Measurements from ENCODE around the gene NTNG1. TPM values are rescaled to one million over a fixed set of nuclear protein-coding genes. Genes with fewer than 3 reads are reported as not detected.

Gene NTNG1
- total RNA-seq, 1 donor from 2014 or later: not detected

DNA sequence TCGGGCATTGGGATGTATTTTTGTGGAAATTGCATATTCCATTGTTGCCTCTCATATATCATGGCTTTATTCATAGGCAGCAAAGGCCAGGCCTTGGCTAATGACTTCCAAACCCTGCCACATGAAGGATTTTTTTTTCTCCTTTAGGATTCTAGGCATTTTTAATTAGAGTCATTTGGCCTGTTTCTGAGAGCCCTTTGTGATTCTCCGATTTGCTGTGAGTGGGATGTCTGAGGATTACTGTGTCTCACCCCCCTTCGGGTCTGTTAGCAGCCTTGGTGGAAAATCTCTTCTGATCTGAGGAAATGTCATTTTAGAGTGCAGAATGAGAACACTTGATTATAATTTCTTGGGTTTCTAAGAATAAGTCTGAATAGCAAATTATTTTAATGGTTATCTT, 253.5 kb downstream of the NTNG1 start:
- intact Hi-C loops (cut with micrococcal nuclease): no loop called here

DNA sequence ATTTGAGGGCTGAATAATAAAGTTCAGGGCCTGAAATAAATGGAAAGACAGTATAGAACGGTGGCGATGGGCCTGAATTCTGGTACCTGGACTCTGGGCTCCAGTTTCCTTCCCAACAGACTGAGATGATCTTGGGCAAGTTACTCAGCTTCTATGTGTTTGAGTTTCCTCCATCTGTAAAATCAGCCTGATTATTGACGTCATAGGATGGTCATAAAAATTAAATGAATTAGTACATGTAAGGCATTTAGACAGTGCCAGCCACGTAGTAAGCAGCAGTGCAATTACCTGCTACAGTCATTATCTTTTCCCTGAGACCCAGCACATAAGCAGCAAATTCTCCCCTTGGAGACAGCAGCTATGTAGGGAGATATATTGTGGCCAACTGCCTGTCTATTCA, 260.9 kb downstream of the NTNG1 start:
- intact Hi-C loops (cut with micrococcal nuclease): no loop called here

DNA sequence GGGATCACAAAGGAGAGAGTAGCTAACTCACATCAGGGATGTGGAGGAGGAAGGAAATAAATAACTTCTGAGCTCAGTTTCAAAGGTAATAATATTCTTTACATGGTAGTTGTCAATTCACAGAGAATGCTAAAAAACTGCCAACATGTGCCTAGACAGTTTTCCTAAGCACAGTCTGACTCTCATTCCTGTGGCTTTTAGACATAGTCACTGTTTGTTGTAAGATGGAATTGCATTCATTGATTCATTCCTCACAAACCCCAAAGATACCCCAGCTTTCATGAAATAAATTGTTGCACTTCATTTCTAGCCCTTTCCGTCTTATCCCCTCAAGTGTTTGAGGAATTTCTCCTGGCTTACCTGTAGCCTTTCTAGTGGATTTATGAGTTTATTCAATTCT, 263.9 kb downstream of the NTNG1 start:
- intact Hi-C loops (cut with micrococcal nuclease): no loop called here

DNA sequence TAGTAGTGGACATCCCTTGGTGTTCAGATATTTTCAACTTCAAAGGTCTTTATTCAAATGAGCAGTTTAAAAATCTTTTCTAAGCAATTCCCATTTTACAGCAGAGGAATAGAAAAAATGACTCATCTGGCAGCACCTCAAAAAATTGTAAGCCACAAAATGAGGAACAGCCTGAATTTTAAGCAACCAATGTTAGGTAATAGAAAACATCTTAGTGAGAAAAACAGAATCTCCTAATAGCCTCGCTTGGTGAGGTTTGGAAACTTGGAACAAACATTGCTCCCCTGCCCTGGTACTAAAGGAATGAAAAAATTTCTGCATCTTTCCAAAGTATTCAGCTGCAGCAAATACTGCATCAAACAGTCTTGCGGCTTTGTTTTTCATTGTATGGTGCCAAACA, 264.4 kb downstream of the NTNG1 start:
- intact Hi-C loops (cut with micrococcal nuclease): no loop called here

DNA sequence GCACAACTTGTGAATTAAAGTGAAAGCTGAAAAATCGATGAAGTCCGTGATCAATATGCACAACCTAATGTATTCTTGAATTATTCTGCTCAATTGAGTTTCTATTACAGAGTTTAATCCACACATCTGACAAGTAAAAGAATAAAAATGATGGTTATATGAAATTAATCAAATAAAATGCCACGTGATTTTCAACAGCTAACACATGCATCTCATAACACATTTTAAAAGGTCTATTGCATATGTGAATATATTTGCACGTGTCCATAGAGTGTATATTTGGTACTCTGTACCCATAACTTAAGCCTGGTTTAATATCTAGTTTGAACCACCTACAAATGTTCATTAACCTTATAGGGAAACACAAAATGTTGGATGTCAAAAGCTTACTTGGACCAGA, 266.2 kb downstream of the NTNG1 start:
- intact Hi-C loops (cut with micrococcal nuclease): no loop called here

DNA sequence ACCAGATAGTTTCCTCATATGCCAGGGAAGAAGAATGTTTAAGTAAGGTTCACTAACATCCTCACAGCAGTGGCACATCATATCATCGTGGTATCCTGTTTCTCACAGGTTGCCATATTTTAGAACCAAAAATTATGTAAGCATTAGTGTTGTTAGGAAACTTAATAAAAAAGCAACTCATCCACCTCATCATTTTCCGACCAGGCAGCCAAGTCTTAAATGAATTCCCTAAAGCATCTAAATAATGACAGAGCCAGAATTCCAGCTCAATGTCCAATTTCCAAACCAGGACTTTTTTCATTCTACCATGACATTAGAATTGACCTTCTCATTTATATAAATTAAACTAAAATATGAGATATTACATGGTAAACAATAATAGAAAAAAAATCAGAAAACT, 272.7 kb downstream of the NTNG1 start:
- intact Hi-C loops (cut with micrococcal nuclease): no loop called here

DNA sequence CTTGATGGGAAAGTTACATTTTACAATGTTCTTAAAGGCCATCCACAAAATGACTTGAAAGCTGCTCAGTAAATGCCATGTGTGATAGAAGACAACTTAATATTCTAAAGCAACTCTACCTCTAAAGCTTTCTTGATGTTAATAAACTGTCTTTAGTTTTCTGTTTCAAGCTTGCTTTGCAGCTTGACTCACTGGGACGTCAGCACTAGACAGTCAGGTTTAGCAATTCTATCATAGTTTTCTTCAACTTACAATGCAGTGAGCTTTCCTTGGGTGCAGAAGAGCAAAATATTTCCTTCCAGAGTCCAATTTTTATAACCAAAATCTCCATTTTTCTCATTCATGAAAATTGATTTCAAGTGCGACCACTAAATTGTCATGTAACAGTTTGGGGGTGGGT, 273.1 kb downstream of the NTNG1 start:
- intact Hi-C loops (cut with micrococcal nuclease): no loop called here

DNA sequence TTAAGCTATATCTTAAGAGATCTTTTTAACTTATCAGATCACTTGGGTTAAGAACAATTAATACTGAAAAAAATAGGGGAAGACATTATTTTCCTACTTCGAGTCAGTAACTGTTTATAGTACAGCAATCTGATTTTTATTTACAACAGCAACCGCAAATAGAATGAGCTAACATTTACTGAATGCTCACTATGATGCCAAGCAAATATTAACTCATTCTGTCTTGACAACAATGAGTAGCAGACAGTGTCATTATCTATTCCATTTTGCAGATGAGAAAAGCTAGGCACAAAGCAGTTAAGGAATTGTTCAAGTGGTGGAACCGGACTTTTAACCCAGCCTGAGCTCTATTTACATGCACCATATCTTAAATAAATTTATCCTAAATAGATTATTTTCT, 273.7 kb downstream of the NTNG1 start:
- intact Hi-C loops (cut with micrococcal nuclease): no loop called here

DNA sequence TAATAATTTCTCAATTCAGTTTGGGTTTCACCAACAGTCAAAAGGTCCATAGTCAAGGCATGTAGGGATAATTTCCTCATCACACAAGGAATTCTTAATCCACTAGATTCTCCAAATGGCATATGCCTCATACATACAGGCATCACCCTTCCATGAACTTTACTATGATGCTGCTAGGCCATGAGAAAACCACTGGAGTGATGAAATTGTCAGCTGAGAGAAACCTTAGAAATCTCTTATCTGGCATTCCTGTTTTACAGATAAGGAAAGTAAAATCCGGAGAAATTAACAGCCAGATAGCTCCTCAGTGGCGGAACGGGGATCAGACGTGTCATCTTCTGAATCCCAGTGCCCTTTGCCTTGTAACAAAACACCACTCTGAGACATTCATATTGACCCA, 274.4 kb downstream of the NTNG1 start:
- intact Hi-C loops (cut with micrococcal nuclease): no loop called here

DNA sequence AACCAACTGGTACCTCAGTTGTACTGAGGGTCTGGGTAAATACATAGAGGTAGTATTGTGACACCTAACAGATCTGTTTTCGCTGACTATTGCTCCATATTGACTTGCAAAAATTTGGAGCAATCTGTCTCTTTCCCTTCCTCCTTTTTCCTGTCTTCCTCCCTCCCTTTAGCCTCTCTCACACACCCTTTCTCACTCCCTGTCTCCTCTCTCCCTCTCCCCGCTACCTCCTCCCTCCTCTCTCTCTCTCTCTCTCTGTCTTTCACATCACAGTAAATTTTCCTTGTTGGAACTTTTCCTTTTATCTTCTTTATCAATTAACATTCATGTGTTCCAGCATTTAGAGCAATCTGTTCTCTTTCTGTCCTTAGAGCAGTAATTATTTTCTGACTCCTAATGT, 278.2 kb downstream of the NTNG1 start:
- intact Hi-C loops (cut with micrococcal nuclease): no loop called here

DNA sequence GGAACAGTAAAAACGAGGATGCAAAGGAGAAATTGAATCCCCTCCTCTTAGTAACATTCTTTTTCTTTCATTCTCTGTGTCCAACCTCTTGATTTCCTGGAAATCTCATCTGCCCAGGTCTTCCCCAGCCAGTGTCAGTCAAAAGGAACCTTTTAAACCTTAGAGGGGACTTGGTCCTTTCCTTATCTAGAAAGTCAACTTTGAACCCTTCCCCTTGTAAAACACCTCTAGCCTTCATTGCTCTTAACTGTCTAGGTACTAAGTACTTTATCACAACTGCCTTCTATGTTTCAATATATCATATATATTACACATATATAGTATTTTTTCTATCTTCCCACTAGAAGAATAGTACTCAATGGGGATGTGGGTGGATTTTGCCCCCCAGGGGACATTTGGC, 282.1 kb downstream of the NTNG1 start:
- intact Hi-C loops (cut with micrococcal nuclease): no loop called here

DNA sequence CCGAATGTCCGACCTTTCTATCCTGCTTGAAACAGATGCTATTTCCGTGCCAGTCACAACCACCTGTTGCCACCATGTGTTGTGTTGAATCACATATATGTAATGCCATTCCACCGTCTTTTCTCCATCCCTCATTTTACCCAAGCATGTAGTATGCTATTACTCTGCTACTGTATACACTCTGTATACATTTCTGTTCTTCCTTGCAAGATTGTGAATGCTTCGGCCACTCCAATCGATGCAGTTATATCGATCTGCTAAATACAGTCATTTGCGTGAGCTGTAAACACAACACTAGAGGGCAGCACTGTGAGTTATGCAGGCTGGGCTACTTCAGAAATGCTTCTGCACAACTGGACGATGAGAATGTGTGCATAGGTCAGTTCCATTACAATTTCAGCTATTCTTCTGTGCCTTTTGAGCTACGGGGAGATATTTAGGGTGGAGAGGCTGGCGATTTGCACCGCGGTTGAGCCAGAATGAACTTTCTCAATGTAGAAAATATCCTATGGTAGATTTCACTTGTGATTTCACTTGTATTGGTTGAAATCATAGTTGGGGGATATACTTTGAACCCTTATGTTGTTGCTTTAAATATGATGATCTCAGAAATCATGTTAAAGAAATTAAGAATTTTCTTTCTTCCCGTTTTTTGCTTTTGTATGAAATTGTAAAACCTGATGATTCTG, 289.8 kb downstream of the NTNG1 start:
- intact Hi-C loops (cut with micrococcal nuclease): loop anchor here (5.0 kb wide), 1 partner anchor 97 kb away; no protein-coding TSS in a partner anchor

DNA sequence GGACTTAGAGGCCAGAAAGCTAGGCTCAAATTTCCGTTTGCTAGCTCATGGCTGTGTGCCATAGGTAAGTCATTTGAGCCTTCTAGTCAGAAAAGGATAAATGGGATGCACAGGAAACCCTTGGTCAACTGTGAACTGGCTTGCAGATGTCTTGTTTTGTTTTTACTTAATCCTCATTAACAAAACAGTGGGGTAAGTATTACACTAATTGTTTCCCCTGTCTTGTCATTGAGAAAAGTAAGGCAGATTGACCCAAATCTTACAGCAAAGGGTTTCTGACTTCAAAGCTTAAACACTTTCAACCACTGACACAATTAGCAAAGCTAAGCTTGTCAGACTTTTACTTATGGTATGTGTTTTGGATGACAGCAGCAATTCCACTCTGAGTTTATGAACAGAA, 291.3 kb downstream of the NTNG1 start:
- intact Hi-C loops (cut with micrococcal nuclease): loop anchor here (5.0 kb wide), 1 partner anchor 95 kb away; no protein-coding TSS in a partner anchor

DNA sequence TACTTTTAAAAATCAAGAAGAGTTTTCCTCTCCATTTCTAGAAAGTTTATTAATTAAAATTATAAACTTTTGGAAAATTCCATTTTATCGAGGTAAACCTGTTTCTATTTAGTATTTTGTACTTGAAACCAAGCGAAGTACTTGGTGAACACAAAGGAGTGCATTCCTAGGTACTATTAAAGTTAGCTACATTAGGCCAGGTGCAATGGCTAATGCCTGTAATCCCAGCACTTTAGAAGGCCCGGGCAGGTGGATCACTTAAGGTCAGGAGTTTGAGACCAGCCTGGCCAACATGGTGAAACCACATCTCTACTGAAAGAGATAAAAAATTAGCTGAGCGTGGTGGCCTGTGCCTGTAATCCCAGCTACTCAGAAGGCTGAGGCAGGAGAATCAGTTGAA, 292.2 kb downstream of the NTNG1 start:
- intact Hi-C loops (cut with micrococcal nuclease): loop anchor here (5.0 kb wide), 1 partner anchor 94 kb away; no protein-coding TSS in a partner anchor

DNA sequence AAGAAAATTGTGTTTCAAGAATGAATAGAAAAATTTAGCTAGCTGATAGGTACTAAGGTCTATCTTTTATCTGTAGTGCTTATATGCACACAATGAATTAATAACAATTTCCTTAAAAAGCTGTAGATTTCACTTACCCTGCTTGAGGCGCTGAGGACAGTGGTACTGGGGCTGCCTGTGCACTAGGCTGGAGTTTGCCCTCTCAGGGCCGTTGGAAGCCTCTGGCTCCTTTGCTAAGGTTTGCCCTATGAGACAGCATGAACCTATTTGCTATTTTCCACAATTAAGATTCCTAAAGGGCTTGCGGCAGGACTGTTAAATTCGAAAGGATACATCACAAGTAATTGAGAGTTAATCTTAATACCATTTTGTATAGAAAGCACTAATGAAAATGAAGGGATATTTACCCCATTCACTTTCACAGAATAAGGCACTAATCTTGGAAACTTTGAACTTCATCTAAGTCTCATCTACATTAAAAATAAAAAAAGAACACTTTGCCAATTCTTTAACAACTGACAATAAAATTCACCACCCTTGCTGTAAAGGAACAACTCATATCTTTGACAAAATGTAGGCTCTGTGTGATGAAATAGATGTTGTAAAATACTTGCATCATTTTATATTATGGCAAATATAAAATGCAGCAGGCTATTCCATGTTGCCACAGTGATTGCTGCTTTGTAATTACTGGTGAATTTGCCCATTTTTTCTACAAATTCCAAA, 293.0 kb downstream of the NTNG1 start:
- intact Hi-C loops (cut with micrococcal nuclease): loop anchor here (5.0 kb wide), 1 partner anchor 94 kb away; no protein-coding TSS in a partner anchor

DNA sequence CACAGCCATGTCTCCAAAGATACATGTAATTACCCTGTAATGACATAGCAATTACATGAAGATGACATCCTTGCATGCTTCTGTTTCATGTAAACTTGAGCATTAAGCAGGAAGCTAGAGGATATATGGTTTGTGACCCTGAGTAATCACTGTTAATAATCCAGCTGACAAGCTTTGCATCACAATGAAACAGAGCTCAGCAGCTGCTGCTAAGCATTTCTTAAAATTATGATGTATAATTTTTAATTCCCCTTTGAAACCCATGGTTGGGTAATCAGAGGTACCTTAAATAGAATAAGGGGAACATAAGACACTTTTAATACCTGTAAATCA, 293.5 kb downstream of the NTNG1 start:
- intact Hi-C loops (cut with micrococcal nuclease): loop anchor here (5.0 kb wide), 1 partner anchor 93 kb away; no protein-coding TSS in a partner anchor

DNA sequence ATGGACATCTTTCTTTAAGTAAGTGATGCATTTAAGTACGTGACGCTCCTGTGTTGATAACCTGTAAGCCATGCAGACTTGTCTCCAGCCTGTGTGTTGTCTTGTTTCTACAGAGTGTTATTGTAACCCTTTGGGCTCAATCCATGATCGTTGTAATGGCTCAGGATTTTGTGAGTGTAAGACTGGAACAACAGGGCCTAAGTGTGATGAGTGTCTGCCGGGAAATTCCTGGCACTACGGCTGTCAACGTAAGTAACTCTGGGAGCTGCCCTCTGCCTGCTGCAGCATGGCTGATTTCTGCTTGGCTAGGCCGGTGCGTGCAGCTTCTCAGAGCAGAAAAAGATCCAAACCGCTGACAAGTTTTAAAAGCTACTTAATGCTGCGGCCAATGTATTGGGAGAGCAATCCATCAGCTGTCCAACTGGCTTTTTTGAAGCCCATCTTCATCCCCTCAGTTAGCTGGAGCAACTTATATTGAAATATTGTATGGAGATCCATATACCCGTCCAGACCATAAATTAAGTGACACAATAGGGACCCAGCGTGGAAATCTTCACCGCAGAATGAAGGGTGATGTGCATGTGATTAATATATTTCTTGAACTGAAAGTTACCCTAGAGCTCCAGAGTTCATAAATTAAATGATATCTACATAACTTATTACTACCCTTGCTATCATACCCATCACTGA, 295.9 kb downstream of the NTNG1 start:
- intact Hi-C loops (cut with micrococcal nuclease): no loop called here

DNA sequence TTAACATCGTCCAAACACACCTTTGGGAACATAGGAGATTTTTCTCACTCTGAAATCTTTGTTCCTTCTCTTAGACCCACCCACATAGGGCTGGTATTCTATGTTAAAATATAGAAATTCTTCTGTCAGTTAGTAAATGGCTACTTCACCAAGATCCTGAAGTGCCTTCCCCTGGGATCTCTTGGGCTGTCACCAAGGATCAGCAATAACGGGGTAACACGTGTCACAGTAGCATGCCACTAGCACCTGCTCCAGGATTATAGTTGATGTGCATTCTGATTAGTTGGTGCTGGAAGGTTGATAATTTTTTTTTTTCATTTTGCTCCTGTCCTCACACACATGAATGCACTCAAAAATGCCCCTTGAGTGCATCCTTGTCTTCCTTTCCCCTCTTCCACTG, 298.7 kb downstream of the NTNG1 start:
- intact Hi-C loops (cut with micrococcal nuclease): no loop called here

DNA sequence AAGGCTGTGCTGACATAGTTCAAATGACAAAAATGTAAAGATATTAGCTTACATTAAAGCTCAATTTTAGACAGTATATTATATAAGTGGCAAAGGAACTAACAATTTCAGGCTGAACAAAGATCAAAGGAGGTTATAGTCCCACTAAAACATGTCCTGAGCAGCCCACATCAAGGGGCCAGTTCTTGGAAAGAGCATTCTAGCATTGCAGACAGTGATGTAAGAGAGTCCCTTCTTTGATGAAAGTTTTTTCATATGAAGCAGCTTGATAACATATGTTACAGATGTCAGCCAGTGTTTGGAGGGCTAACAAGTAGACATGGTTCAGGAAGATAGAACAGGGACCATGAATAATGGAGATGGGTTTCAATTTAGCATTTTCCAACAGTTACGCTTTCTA, 301.7 kb downstream of the NTNG1 start:
- intact Hi-C loops (cut with micrococcal nuclease): no loop called here

DNA sequence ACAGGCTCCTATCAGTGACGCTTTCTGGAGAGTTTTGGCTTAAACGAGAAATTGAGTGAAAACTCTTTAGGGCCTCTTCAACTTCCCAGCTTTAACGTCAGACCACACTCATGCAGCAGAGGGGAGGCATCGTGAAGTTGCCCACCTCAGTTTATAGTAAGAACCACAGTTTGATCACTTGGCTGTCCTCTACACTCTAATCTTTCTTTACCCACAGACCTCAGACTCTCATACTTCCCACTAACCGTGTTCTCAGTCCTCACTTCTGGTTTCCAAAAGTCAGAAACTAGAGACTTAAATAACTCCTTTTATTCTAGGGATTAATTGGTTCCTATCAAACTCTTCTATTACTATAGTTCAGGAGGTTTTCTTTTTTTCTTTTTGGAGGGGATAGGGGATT, 302.2 kb downstream of the NTNG1 start:
- intact Hi-C loops (cut with micrococcal nuclease): no loop called here

DNA sequence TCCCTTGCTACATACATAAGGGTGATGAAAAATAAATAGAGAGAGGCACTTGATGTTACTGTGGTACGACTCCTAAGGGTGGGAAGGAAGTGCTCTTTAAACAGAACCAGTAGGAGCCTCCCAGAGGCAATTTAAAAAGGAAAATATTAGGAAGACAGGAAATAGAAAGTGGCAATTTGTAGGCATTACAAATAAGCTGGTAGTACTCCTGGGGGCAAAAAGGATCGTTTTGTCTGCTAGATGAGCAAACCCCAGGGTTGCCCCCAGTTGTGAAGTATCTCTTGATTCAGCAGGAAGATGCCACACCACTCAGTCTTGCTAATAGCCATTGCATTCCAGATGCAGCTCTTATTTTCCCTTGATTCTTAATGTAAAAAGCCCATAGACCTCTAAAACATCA, 303.0 kb downstream of the NTNG1 start:
- intact Hi-C loops (cut with micrococcal nuclease): no loop called here

DNA sequence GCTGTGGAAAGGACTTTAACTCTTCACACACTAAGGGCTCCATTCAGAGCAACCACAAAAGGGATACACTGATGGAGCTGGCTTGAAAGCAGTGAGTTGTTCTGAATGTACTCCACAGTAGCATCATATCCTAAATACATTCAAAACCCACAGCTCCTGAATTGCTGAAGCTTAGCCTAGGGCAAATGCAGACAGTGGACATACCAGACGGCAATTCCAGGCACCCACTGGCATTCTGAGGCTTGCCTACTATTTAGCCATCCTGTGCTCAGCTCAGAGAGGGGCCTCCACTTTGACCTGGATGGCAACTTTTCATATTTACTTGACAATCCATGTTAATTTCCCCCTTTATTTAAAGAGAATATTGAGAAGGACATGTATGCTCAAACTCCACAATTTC, 303.5 kb downstream of the NTNG1 start:
- intact Hi-C loops (cut with micrococcal nuclease): no loop called here
